Mesenchymal stem cell (in vitro differentiated cells and primary cell): ENCODE results near the gene NMUR2.

ENCODE experiments used
- DNase-seq: peaks from one replicate; pipeline ENCODE4 v3.0.0-alpha.2; 2013
- H2AFZ ChIP-seq: one replicate; pipeline ENCODE4 v1.6.1; 2013; ENCODE audit warnings: low read depth, mild to moderate bottlenecking, control low read depth, inconsistent platforms, low read length, moderate library complexity
- H2AK5ac ChIP-seq: 2 replicates; pipeline ENCODE4 v1.6.1; 2013; ENCODE audit warnings: low read length, moderate library complexity, mild to moderate bottlenecking, inconsistent platforms; ENCODE audit not compliant: severe bottlenecking
- H2BK120ac ChIP-seq: one replicate; pipeline ENCODE4 v1.6.1; 2013; ENCODE audit warnings: low read depth, mild to moderate bottlenecking, inconsistent platforms, low read length, moderate library complexity
- H2BK12ac ChIP-seq, 2 experiments: one replicate each; pipeline ENCODE4 v1.6.1; 2013; ENCODE audit warnings: inconsistent platforms in 2 of 2, low read length in 2 of 2, mild to moderate bottlenecking in 2 of 2, moderate library complexity in 2 of 2, control low read depth in 1 of 2
- H2BK15ac ChIP-seq: one replicate; pipeline ENCODE4 v1.6.1; 2013; ENCODE audit warnings: mild to moderate bottlenecking, low read depth, inconsistent platforms; ENCODE audit not compliant: poor library complexity, severe bottlenecking
- H2BK5ac ChIP-seq: 2 replicates; pipeline ENCODE4 v1.6.1; 2013; ENCODE audit warnings: low read depth, mild to moderate bottlenecking, low read length, control low read depth, inconsistent platforms; ENCODE audit not compliant: poor library complexity, severe bottlenecking
- H3K14ac ChIP-seq, 2 experiments: one replicate each; pipeline ENCODE4 v1.6.1; 2013; ENCODE audit warnings: inconsistent platforms in 2 of 2, low read length in 2 of 2, control low read depth in 1 of 2, mild to moderate bottlenecking in 1 of 2, moderate library complexity in 1 of 2
- H3K18ac ChIP-seq, 2 experiments: one replicate each; pipeline ENCODE4 v1.6.1; 2013; ENCODE audit warnings: inconsistent platforms in 2 of 2, low read length in 2 of 2, control low read depth in 1 of 2, low read depth in 1 of 2, mild to moderate bottlenecking in 1 of 2
- H3K23ac ChIP-seq, 2 experiments: one replicate each; pipeline ENCODE4 v1.6.1; 2013; ENCODE audit warnings: inconsistent platforms in 2 of 2, low read length in 2 of 2, mild to moderate bottlenecking in 2 of 2, moderate library complexity in 2 of 2, control low read depth in 1 of 2
- H3K27ac ChIP-seq: 2 replicates; pipeline ENCODE4 v1.5.1; 2013; ENCODE audit warnings: mild to moderate bottlenecking, moderate library complexity, low read length, control low read depth, inconsistent platforms; ENCODE audit not compliant: poor library complexity, severe bottlenecking
- H3K27me3 ChIP-seq, 2 experiments: 2 replicates each; pipeline versions ENCODE4 v1.6.1 to v1.7.0; 2013; ENCODE audit warnings: low read length in 2 of 2, mild to moderate bottlenecking in 2 of 2, moderate library complexity in 2 of 2, control low read depth in 1 of 2, inconsistent platforms in 1 of 2; ENCODE audit not compliant: control insufficient read depth in 1 of 2, insufficient read depth in 1 of 2
- H3K36me3 ChIP-seq, 2 experiments: 2 replicates each; pipeline versions ENCODE4 v1.6.1 to v1.7.0; 2013; ENCODE audit warnings: low read length in 2 of 2, control low read depth in 1 of 2, inconsistent platforms in 1 of 2, low read depth in 1 of 2, mild to moderate bottlenecking in 1 of 2; ENCODE audit not compliant: insufficient read depth in 2 of 2, control insufficient read depth in 1 of 2
- H3K4ac ChIP-seq, 2 experiments: one replicate each; pipeline ENCODE4 v1.6.1; 2013; ENCODE audit warnings: inconsistent platforms in 2 of 2, low read length in 2 of 2, mild to moderate bottlenecking in 2 of 2, moderate library complexity in 2 of 2, control low read depth in 1 of 2, low read depth in 1 of 2
- H3K4me1 ChIP-seq: 2 replicates; pipeline ENCODE4 v1.6.1; 2013; ENCODE audit warnings: low read depth, low read length, control low read depth; ENCODE audit not compliant: control insufficient read depth, insufficient read depth
- H3K4me2 ChIP-seq: 2 replicates; pipeline ENCODE4 v1.6.1; 2013; ENCODE audit warnings: low read length, mild to moderate bottlenecking, inconsistent platforms; ENCODE audit not compliant: poor library complexity, severe bottlenecking
- H3K4me3 ChIP-seq, 2 experiments: 2 replicates each; pipeline versions ENCODE4 v1.5.1 to v1.7.0; 2013; ENCODE audit warnings: low read length in 2 of 2, mild to moderate bottlenecking in 2 of 2, control low read depth in 1 of 2, low read depth in 1 of 2; ENCODE audit not compliant: insufficient read depth in 1 of 2
- H3K79me1 ChIP-seq: replicated peaks from 2 replicates; pipeline ENCODE4 v1.6.1; 2013; ENCODE audit warnings: mild to moderate bottlenecking, control low read depth, low read length, inconsistent platforms; ENCODE audit not compliant: poor library complexity, severe bottlenecking
- H3K9ac ChIP-seq: 2 replicates; pipeline ENCODE4 v1.7.0; 2013; ENCODE audit warnings: mild to moderate bottlenecking, low read length, moderate library complexity
- H3K9me3 ChIP-seq: 2 replicates; pipeline ENCODE4 v1.7.0; 2013; ENCODE audit warnings: mild to moderate bottlenecking, low read length; ENCODE audit not compliant: control insufficient read depth
- H4K8ac ChIP-seq: one replicate; pipeline ENCODE4 v1.6.1; 2013; ENCODE audit warnings: inconsistent platforms, mild to moderate bottlenecking, low read length, moderate library complexity
- H4K91ac ChIP-seq: one replicate; pipeline ENCODE4 v1.6.1; 2013; ENCODE audit warnings: mild to moderate bottlenecking, low read length, inconsistent platforms
- WGBS: methylation state at CpG from one replicate; pipeline ENCODE4 v1.1.7; 2013; ENCODE audit warnings: mixed read lengths; 5-methylcytosine and 5-hydroxymethylcytosine counted together

Gene NMUR2

DNA sequence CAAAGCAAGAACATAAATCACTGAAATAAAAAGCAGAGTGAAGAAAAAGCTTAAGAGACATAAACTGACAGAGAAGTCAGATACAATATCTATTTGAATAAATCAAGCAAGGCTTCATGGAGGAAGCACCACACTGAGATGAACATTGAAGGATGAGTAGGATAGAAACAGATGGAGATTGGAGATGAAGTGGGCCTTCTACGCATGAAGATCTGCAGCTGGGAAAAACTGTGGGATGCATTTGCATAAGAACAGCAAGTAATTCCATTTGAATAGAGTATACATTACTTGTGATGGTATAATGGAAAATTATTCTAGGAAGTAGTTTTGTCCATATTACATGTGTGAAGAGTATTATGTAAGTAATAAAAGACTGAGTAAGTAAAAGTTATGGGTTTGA, 16.5 kb downstream of the NMUR2 start:
- H3K14ac ChIP-seq, result no peak overlapping the region
- no peak overlapping the region for H3K4ac ChIP-seq
- H3K4me1 ChIP-seq, result no peaks in the 10 kb centered on the region
- 63% methylated on average over 1 of the region's 1 CpG for WGBS
- H3K18ac ChIP-seq, result no peak overlapping the region
- H3K23ac ChIP-seq, result no peak overlapping the region
- no peak overlapping the region for H2BK5ac ChIP-seq
- no peaks in the 10 kb centered on the region for H3K36me3 ChIP-seq
- H3K79me1 ChIP-seq, result no peaks in the 10 kb centered on the region
- no peak overlapping the region for H3K9ac ChIP-seq
- no peak overlapping the region for H4K8ac ChIP-seq
- H2AK5ac ChIP-seq, result no peak overlapping the region
- H2BK12ac ChIP-seq, result no peak overlapping the region
- no peak overlapping the region for H2BK15ac ChIP-seq
- H2AFZ ChIP-seq, result no peak overlapping the region
- DNase-seq, result no peak
- H3K9me3 ChIP-seq, result peaks cover 5% of the 10 kb centered on the region
- H4K91ac ChIP-seq, result no peak overlapping the region
- no peak overlapping the region for H2BK120ac ChIP-seq
- no peak overlapping the region for H3K4me2 ChIP-seq
- H3K4me3 ChIP-seq, result no peak overlapping the region
- H3K27me3 ChIP-seq, result no peaks in the 10 kb centered on the region
- no peak overlapping the region for H3K27ac ChIP-seq

DNA sequence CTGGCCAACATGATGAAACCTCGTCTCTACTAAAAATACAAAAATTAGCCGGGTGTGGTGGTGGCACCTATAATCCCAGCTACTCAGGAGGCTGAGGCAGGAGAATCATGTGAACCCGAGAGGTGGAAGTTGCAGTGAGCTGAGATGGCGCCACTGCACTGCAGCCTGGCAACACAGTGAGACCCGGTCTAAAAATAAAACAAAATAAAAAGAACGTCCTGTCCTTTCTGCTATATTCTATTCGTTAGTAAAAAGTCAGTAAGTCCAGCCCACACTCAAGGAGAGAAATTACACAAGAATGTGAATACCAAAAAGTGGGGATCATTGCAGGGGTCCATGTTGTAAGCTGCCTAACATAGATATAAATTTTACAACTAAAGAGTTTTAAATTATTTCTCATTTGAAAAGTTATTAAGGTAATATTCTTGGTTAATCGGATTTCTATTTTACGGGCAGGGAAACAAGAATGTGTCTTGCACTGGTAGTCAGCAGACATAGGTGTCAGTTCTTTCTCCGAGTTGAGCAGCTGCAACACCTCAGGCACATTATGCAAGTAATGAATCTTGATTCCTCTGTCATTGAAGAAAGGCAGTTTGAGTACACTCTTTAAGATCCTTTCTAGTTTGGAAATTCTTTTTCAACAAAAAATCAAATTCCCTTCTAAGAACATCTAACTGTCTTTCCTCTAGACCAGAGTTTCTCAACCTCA, 24.5 kb downstream of the NMUR2 start:
- Histone ChIP-seq H3K36me3 (no peaks in the 10 kb centered on the region), H3K27ac (no peak overlapping the region), H3K4me1 (no peaks in the 10 kb centered on the region), H2BK120ac (no peak overlapping the region), H4K8ac (no peak overlapping the region), H2AFZ (no peak overlapping the region), H2BK12ac (no peak overlapping the region), H3K23ac (no peak overlapping the region), H4K91ac (no peak overlapping the region), H3K9ac (no peak overlapping the region), H2BK5ac (no peak overlapping the region), H3K4me3 (no peak overlapping the region), H2AK5ac (no peak overlapping the region), H3K18ac (no peak overlapping the region), H3K79me1 (no peaks in the 10 kb centered on the region), H2BK15ac (no peak overlapping the region), H3K4me2 (no peak overlapping the region), H3K27me3 (no peaks in the 10 kb centered on the region), H3K9me3 (no peaks in the 10 kb centered on the region), H3K14ac (no peak overlapping the region), H3K4ac (no peak overlapping the region)
- no peak for DNase-seq
- WGBS, result 84% methylated on average over 7 of the region's 10 CpGs

DNA sequence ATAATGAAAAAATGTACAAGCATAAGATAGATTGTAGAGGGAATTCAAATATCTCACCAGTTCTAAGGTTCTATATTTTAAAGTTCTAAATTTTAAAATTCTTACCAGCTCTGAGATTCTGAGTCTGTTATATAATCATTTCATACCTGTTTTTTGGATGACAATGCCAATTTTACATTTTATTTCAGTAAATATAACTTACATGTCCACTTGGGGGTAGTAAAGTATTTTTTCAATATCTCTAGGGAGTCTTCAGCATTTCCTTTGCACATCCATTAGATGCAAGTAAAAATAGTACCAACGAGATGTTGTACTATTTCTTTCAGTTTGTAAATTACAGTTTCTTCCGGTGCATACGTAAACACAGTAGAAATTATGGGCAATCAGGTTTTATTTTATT, 25.7 kb downstream of the NMUR2 start:
- Histone ChIP-seq H3K4ac (no peak overlapping the region), H3K18ac (no peak overlapping the region), H3K27ac (no peak overlapping the region), H2BK15ac (no peak overlapping the region), H4K91ac (no peak overlapping the region), H3K79me1 (no peaks in the 10 kb centered on the region), H3K23ac (no peak overlapping the region), H3K4me2 (no peak overlapping the region), H2AK5ac (no peak overlapping the region), H3K27me3 (no peaks in the 10 kb centered on the region), H3K36me3 (no peaks in the 10 kb centered on the region), H3K14ac (no peak overlapping the region), H2BK5ac (no peak overlapping the region), H3K4me3 (no peak overlapping the region), H2BK12ac (no peak overlapping the region), H3K4me1 (no peaks in the 10 kb centered on the region), H2AFZ (no peak overlapping the region), H4K8ac (no peak overlapping the region), H3K9ac (no peak overlapping the region), H2BK120ac (no peak overlapping the region), H3K9me3 (no peaks in the 10 kb centered on the region)
- no peak for DNase-seq
- WGBS, result no CpG with 5 or more reads among the region's 3 CpGs

DNA sequence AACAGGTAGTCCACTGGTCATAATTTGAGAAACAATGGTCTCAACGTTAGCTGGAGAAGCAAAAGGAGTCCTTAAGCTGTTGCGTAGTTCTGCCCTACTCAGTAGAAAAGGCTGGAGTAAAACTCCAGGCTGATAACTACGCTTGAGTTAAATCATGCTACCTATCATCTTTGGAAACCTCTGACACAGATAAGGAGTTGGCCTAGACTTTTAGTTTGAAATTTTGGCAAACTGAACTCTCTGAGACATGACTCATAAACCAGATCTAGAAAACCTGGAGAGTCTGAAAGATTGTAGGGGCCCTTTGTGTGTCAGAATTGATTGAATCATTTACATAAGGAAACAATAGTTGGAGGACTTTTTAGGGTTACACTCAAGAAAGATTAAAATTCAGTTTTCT, 26.3 kb downstream of the NMUR2 start:
- no peaks in the 10 kb centered on the region for H3K4me1 ChIP-seq
- 74% methylated on average over 3 of the region's 3 CpGs for WGBS
- no peak overlapping the region for H4K8ac ChIP-seq
- H3K4me2 ChIP-seq, result no peak overlapping the region
- H3K36me3 ChIP-seq, result no peaks in the 10 kb centered on the region
- DNase-seq, result no peak
- H3K9me3 ChIP-seq, result no peaks in the 10 kb centered on the region
- no peak overlapping the region for H3K14ac ChIP-seq
- H3K27me3 ChIP-seq, result no peaks in the 10 kb centered on the region
- H3K9ac ChIP-seq, result no peak overlapping the region
- H4K91ac ChIP-seq, result no peak overlapping the region
- no peak overlapping the region for H2BK120ac ChIP-seq
- H3K79me1 ChIP-seq, result no peaks in the 10 kb centered on the region
- no peak overlapping the region for H3K18ac ChIP-seq
- H3K23ac ChIP-seq, result no peak overlapping the region
- no peak overlapping the region for H2BK12ac ChIP-seq
- H2AK5ac ChIP-seq, result no peak overlapping the region
- H2BK15ac ChIP-seq, result no peak overlapping the region
- H3K27ac ChIP-seq, result no peak overlapping the region
- no peak overlapping the region for H2AFZ ChIP-seq
- no peak overlapping the region for H3K4ac ChIP-seq
- no peak overlapping the region for H2BK5ac ChIP-seq
- H3K4me3 ChIP-seq, result no peak overlapping the region
